Measurements from ENCODE around the gene RAB36.

Gene RAB36

DNA sequence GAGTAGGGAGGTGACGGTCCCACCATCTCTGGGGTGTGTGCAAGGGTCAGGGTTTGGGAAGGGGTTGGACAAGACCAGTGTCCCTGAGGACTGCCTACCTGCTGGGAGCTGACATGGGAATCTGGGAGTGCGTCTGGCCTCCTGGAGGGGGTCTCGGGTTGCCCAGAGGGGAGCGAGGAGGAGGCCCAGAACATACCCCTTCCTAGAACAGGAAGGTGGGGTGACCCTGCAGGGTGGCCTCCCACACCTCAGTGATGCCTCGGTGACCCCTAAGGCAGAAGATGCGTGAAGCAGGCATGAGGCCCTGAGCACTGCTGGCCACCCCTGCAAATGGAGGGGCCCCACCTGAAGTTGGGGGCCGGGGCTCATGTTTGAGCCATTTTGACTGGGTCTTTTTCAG, 29.9 kb upstream of the RAB36 start:
- no peak overlapping the region for H3K4me3 ChIP-seq (ENCODE audit: low read depth, low read length)
- no peak for TF ChIP-seq CTCF (IDR thresholded peaks at IDR 0.05; ENCODE audit: low read depth, low read length)
- TF ChIP-seq, protein P1, sequence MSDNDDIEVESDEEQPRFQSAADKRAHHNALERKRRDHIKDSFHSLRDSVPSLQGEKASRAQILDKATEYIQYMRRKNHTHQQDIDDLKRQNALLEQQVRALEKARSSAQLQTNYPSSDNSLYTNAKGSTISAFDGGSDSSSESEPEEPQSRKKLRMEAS (IDR thresholded peaks at IDR 0.05; ENCODE audit: low read depth, low read length), result no peak
- TF ChIP-seq POLR2A (IDR thresholded peaks at IDR 0.05; ENCODE audit: extremely low read depth, insufficient read length), result no peak
- TF ChIP-seq MYC (IDR thresholded peaks at IDR 0.05; ENCODE audit: low read depth, low read length), result no peak
- no peak for DNase-seq (ENCODE audit: low read depth)

- no peak overlapping the region for H3K4me3 ChIP-seq (ENCODE audit: low read depth, low read length)
Measured at GRCh38 chr22:23115825-23116494, 29.3 kb upstream of the RAB36 start.

DNA sequence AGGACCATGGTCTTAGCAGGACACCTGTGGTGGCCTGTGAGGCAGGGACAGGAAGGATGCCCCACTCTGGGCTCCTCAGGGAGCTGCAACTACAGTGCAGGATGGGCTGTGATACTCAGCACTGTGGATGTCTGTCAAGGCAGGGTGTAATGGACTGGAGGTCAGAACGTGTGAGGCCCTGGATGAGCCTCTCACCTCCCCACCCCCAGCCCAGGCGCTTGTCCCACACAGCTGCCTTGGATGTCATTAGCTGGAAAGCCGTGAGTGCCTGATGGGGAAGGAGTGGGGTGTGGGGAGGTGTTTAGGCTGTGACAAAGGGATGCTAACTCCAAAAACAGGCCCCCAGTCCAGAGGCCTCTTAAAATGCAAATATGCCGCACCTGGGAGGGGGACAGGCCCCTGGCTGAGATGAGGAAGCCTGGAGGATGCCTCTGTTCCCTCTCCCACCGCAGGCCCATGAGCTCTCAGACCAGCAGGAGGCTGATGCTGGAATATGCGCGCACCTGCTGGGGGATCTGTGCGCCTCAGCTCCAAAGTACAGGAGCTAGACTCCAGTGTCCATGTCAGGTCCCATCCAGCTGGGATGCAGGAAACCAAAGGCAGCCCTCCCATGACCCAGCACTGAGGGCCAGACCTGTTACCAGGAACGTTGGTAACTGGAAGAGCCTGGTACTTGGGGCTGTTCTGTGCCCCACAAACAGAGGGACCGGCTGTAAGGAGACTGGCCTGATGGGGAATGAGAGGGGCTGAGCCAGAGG, 28.6 kb upstream of the RAB36 start:
- H3K4me3 ChIP-seq (ENCODE audit: low read depth, low read length), result no peak overlapping the region
- no peak for TF ChIP-seq POLR2A (IDR thresholded peaks at IDR 0.05; ENCODE audit: extremely low read depth, insufficient read length)
- TF ChIP-seq MYC (IDR thresholded peaks at IDR 0.05; ENCODE audit: low read depth, low read length), result no peak
- TF ChIP-seq, protein P1 (IDR thresholded peaks at IDR 0.05; ENCODE audit: low read depth, low read length), result no peak
- no peak for TF ChIP-seq CTCF (IDR thresholded peaks at IDR 0.05; ENCODE audit: low read depth, low read length)
- DNase-seq (ENCODE audit: low read depth), result no peak

More at GRCh38 chr22:23115825-23116494, 29.3 kb upstream of the RAB36 start:
- DNase-seq (ENCODE audit: low read depth), result no peak
- TF ChIP-seq MYC (IDR thresholded peaks at IDR 0.05; ENCODE audit: low read depth, low read length) (no peak), POLR2A (IDR thresholded peaks at IDR 0.05; ENCODE audit: extremely low read depth, insufficient read length) (no peak), CTCF (IDR thresholded peaks at IDR 0.05; ENCODE audit: low read depth, low read length) (no peak)
- TF ChIP-seq, protein P1 (IDR thresholded peaks at IDR 0.05; ENCODE audit: low read depth, low read length), result no peak

GRCh38 chr22:23117275-23117674, 28.0 kb upstream of the RAB36 start:
- no peak for TF ChIP-seq CTCF (IDR thresholded peaks at IDR 0.05; ENCODE audit: low read depth, low read length)
- no peak for TF ChIP-seq MYC (IDR thresholded peaks at IDR 0.05; ENCODE audit: low read depth, low read length)
- no peak for TF ChIP-seq POLR2A (IDR thresholded peaks at IDR 0.05; ENCODE audit: extremely low read depth, insufficient read length)
- TF ChIP-seq, protein P1 (IDR thresholded peaks at IDR 0.05; ENCODE audit: low read depth, low read length), result no peak

DNA sequence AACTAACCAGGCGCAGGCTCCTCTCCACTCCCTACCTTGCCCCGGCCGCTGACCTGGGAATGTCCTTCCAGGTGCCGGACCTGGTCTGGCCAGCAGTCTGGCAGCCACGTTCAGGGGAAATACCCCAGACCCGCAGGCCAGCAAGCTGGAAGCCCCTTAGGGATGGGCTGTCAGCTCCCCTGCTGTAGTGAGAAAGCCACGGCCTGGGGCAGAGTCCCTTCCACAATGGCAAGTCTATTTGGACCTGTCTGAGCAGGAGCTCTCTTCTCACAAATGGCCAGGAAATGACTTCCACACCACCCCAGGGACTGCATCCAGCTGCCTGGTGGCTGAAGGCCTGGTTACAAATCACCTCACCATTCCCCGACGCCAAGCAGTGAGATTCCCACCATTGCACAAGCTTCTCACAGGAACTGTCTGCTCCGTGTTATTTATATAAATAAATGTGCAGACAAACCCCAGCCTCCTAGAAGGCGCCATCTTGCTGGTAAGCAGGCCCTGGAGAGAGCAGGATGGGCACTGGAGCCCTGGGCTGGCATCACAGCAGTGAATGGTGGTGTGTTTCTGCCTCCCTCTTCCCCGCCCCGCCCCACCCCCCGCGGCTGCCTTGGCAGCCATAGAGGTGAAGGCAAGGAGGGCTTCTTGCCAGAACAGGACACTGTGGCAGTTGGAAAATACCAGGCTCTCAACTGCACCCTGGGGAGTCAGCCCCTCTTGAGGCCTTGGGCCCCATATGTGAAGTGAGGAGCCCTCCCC, 27.2 kb upstream of the RAB36 start:
- H3K4me3 ChIP-seq (ENCODE audit: low read depth, low read length), result no peak overlapping the region
- TF ChIP-seq, protein P1 (IDR thresholded peaks at IDR 0.05; ENCODE audit: low read depth, low read length), result no peak
- TF ChIP-seq POLR2A (IDR thresholded peaks at IDR 0.05; ENCODE audit: extremely low read depth, insufficient read length) (no peak), CTCF (IDR thresholded peaks at IDR 0.05; ENCODE audit: low read depth, low read length) (no peak), MYC (IDR thresholded peaks at IDR 0.05; ENCODE audit: low read depth, low read length) (no peak)
- no peak for DNase-seq (ENCODE audit: low read depth)

More at GRCh38 chr22:23117275-23117674, 28.0 kb upstream of the RAB36 start:
- DNase-seq (ENCODE audit: low read depth), result no peak
- H3K4me3 ChIP-seq (ENCODE audit: low read depth, low read length), result no peak overlapping the region
